GM23248 (cell line): ENCODE data around the gene ASPRV1. TPM values are rescaled to one million over a fixed set of nuclear protein-coding genes. Genes with fewer than 3 reads are reported as not detected.

Experiments
- DNase-seq: peaks from one replicate; pipeline ENCODE4 v3.0.0-alpha.2; 2015
- H2AFZ ChIP-seq: fragments of 200-600 bp; sonication (generic); 2 replicates; pipeline ENCODE4 v1.6.1; 2016; ENCODE audit warnings: antibody characterized with exemption
- H3F3A ChIP-seq: fragments of 200-600 bp; sonication (generic); 2 replicates; pipeline ENCODE4 v1.6.1; 2016; ENCODE audit warnings: mild to moderate bottlenecking, antibody characterized with exemption, mixed run types; ENCODE audit not compliant: insufficient read depth
- H3K27ac ChIP-seq: fragments of 200-600 bp; sonication (generic); 2 replicates; pipeline ENCODE4 v1.5.1; 2016; ENCODE audit warnings: mild to moderate bottlenecking
- H3K27me3 ChIP-seq: fragments of 200-600 bp; sonication (generic); replicated peaks from 2 replicates; pipeline ENCODE4 v1.6.1; 2016; ENCODE audit warnings: mild to moderate bottlenecking; ENCODE audit not compliant: insufficient read depth
- H3K36me3 ChIP-seq: fragments of 200-600 bp; sonication (generic); 2 replicates; pipeline ENCODE4 v1.6.1; 2016; ENCODE audit warnings: low read depth, mild to moderate bottlenecking
- H3K4me1 ChIP-seq: fragments of 200-600 bp; sonication (generic); 2 replicates; pipeline ENCODE4 v1.6.1; 2016; ENCODE audit warnings: mild to moderate bottlenecking; ENCODE audit not compliant: insufficient read depth
- H3K4me2 ChIP-seq: fragments of 200-600 bp; sonication (generic); one replicate; pipeline ENCODE4 v1.6.1; 2016; ENCODE audit warnings: mild to moderate bottlenecking; ENCODE audit not compliant: unreplicated experiment
- H3K4me3 ChIP-seq: fragments of 200-600 bp; sonication (generic); 2 replicates; pipeline ENCODE4 v1.5.1; 2016; ENCODE audit warnings: mild to moderate bottlenecking
- H3K79me2 ChIP-seq: fragments of 200-600 bp; sonication (generic); 2 replicates; pipeline ENCODE4 v1.6.1; 2016; ENCODE audit warnings: mild to moderate bottlenecking; ENCODE audit not compliant: insufficient read depth
- H3K9ac ChIP-seq: fragments of 200-600 bp; sonication (generic); 2 replicates; pipeline ENCODE4 v1.6.1; 2016; ENCODE audit warnings: mild to moderate bottlenecking
- H3K9me2 ChIP-seq: fragments of 200-600 bp; sonication (generic); 2 replicates; pipeline ENCODE4 v1.6.1; 2016; ENCODE audit warnings: mixed run types, mild to moderate bottlenecking, moderate library complexity; ENCODE audit not compliant: insufficient read depth
- H3K9me3 ChIP-seq: fragments of 200-600 bp; sonication (generic); one replicate; pipeline ENCODE4 v1.6.1; 2017; ENCODE audit warnings: low read depth
- H4K20me1 ChIP-seq: fragments of 200-600 bp; sonication (generic); 2 replicates; pipeline ENCODE4 v1.6.0; 2016; ENCODE audit not compliant: insufficient read depth
- EZH2 ChIP-seq: fragments of 200-600 bp; sonication (generic); IDR thresholded peaks from 2 replicates; pipeline ENCODE4 v1.6.1; 2018; ENCODE audit warnings: antibody characterized with exemption, mild to moderate bottlenecking; ENCODE audit not compliant: insufficient read depth, poor library complexity, severe bottlenecking
- EZH2phosphoT487 ChIP-seq: fragments of 200-600 bp; sonication (generic); IDR thresholded peaks from 2 replicates; pipeline ENCODE4 v1.6.1; 2018; ENCODE audit warnings: antibody characterized with exemption, moderate library complexity, mild to moderate bottlenecking, low read depth; ENCODE audit not compliant: insufficient read depth
- WGBS, 2 experiments: methylation state at CpG; one replicate each; pipeline ENCODE4 v1.1.6; 2015 to 2017; ENCODE audit warnings: low lambda C conversion rate in 2 of 2, low coverage in 1 of 2; ENCODE audit errors: missing lambda C conversion rate in 2 of 2; 5-methylcytosine and 5-hydroxymethylcytosine counted together
- in situ Hi-C: fragments of 300-500 bp; cut with MboI; formaldehyde crosslinking; loops from 2 replicates; pipeline ENCODE4 v1.15.0; 2020
- polyA plus RNA-seq: library from polyadenylated mRNA; unstranded; fragments of >200 nt; fragmentation: Nextera tagmentation; extraction: Ambion mirVana; gene quantifications from 2 replicates; pipeline ENCODE4 v1.2.1, GENCODE V29; 2016
- total RNA-seq: library from RNA; depleted of rRNA; stranded (reverse); fragments of >200 nt; shearing (Covaris generic); gene quantifications from 2 replicates; pipeline ENCODE4 v1.2.3, GENCODE V29; 2014

ASPRV1 gene
- total and polyA plus RNA-seq, 2 experiments from 2014 or later, result 0.24 to 0.86 TPM

DNA sequence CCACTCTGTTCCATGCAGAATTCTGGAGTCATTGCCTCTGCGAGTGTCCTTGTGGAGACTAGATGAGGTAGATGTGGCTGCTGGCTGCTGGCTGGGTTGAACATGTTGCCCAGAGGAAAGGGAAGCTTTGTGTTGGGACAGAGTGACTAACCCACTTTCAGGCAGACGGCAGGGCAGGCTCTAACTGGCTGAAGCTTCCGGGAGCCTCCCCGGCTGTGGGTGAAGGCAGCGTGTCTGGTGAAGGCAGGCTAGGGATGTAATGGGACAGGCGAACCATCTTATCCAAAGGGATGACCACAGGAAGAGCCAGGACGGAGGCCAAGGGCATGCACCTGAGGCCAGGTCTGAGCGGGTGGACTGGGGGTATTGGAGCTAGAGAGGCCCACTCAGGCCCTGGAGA lies 16.0 kb downstream of the ASPRV1 start:
- Histone ChIP-seq H3K27me3 (no peaks in the 10 kb centered on the region), H2AFZ (no peak overlapping the region), H3K36me3 (peaks cover 13% of the 10 kb centered on the region; the same call in 1 of the 2 replicates), H3K9ac (no peak overlapping the region), H4K20me1 (no peaks in the 10 kb centered on the region), H3K9me3 (no peaks in the 10 kb centered on the region), H3K4me1 (peaks cover 14% of the 10 kb centered on the region), H3K79me2 (no peaks in the 10 kb centered on the region), H3K9me2 (no peaks in the 10 kb centered on the region), H3K27ac (no peak overlapping the region), H3K4me2 (no peak overlapping the region), H3F3A (peaks cover 13% of the 10 kb centered on the region; the same call in 1 of the 2 replicates), H3K4me3 (no peak overlapping the region)
- 66 to 71% methylated on average over 8 of the region's 8 CpGs for WGBS, 2 experiments
- peak; percentile 62 for DNase-seq
- TF ChIP-seq EZH2phosphoT487 (no peak), EZH2 (no peak)
- in situ Hi-C loops, result no loop called here

DNA sequence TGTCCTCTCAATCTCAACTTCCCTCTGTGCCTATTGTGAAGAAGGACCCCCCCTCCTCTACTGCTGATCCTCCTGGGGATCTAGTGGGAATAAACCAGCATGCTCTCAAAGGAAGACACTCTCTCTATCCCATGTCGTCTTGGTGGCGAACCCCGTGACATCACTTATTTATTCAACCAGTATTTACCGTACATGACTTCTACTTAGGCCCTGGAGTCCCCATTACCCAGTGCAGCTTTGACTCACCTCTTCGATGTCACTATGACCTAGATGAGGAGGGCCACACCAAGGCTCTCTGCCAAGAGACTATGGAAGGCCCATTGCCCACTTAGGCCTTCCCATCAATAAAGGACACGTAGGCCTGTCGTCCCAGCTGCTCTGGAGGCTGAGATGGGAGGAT lies 16.7 kb downstream of the ASPRV1 start:
- H2AFZ ChIP-seq, result no peak overlapping the region
- in situ Hi-C loops, result no loop called here

DNA sequence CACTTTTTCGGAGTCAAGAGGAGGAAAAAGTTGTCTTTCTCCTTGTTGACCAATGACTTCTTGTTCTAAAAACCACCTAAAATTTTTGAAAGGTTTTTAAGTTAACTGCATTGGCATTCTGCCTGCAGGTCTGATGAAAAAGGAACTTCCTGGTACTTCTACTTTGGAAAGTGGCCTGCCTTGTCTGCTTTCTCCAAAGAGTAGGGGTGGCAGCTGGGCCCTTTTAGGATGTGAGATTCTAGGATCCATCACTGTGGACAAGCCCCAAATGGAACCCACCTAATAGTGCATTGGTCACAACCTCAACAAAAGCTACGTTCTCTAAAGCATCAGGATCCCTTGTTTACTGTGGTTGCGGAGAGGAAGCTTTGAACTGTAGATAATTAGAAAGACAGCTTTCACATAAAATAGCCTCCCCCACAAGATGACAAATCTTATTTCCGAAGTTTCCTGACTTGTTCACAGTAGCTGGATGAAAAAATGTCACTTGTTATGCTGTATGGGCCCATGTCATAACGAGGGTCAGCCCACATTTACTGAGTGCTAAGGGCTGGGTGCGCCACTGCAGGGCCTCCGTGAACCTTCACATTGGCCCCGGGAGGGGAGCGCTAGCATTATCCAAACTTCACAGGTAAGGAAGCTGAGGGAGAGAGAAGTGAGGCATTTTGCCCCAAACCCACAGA lies 17.4 kb downstream of the ASPRV1 start:
- WGBS, 2 experiments, result 86 to 89% methylated on average over 9 of the region's 9 CpGs
- no peak overlapping the region for H3K4me2 ChIP-seq
- no peaks in the 10 kb centered on the region for H4K20me1 ChIP-seq
- no peak overlapping the region for H2AFZ ChIP-seq
- H3K9ac ChIP-seq, result no peak overlapping the region
- no peak overlapping the region for H3K4me3 ChIP-seq
- H3F3A ChIP-seq, result peaks cover 13% of the 10 kb centered on the region; the same call in 1 of the 2 replicates
- H3K27me3 ChIP-seq, result no peaks in the 10 kb centered on the region
- in situ Hi-C loops, result no loop called here
- H3K79me2 ChIP-seq, result no peaks in the 10 kb centered on the region
- no peaks in the 10 kb centered on the region for H3K9me2 ChIP-seq
- TF ChIP-seq EZH2, result no peak
- TF ChIP-seq EZH2phosphoT487, result no peak
- H3K36me3 ChIP-seq, result peaks cover 15% of the 10 kb centered on the region; the same call in 1 of the 2 replicates
- H3K4me1 ChIP-seq, result peaks cover 14% of the 10 kb centered on the region
- H3K27ac ChIP-seq, result no peak overlapping the region
- no peak for DNase-seq
- no peaks in the 10 kb centered on the region for H3K9me3 ChIP-seq

More for the DNA sequence above, 16.7 kb downstream of the ASPRV1 start:
- H3F3A ChIP-seq, result peaks cover 13% of the 10 kb centered on the region; the same call in 1 of the 2 replicates
- H3K4me2 ChIP-seq, result no peak overlapping the region
- H3K4me3 ChIP-seq, result no peak overlapping the region
- H3K9me2 ChIP-seq, result no peaks in the 10 kb centered on the region
- no peaks in the 10 kb centered on the region for H3K79me2 ChIP-seq
- H3K27ac ChIP-seq, result no peak overlapping the region
- WGBS, 2 experiments, result 98% methylated on average over 7 of the region's 7 CpGs
- H3K9me3 ChIP-seq, result no peaks in the 10 kb centered on the region
- H4K20me1 ChIP-seq, result no peaks in the 10 kb centered on the region
- TF ChIP-seq EZH2, result no peak
- TF ChIP-seq EZH2phosphoT487, result no peak
- no peak overlapping the region for H3K9ac ChIP-seq
- H3K27me3 ChIP-seq, result no peaks in the 10 kb centered on the region
- DNase-seq, result no peak
- peaks cover 13% of the 10 kb centered on the region; the same call in 1 of the 2 replicates for H3K36me3 ChIP-seq
- peaks cover 14% of the 10 kb centered on the region for H3K4me1 ChIP-seq

DNA sequence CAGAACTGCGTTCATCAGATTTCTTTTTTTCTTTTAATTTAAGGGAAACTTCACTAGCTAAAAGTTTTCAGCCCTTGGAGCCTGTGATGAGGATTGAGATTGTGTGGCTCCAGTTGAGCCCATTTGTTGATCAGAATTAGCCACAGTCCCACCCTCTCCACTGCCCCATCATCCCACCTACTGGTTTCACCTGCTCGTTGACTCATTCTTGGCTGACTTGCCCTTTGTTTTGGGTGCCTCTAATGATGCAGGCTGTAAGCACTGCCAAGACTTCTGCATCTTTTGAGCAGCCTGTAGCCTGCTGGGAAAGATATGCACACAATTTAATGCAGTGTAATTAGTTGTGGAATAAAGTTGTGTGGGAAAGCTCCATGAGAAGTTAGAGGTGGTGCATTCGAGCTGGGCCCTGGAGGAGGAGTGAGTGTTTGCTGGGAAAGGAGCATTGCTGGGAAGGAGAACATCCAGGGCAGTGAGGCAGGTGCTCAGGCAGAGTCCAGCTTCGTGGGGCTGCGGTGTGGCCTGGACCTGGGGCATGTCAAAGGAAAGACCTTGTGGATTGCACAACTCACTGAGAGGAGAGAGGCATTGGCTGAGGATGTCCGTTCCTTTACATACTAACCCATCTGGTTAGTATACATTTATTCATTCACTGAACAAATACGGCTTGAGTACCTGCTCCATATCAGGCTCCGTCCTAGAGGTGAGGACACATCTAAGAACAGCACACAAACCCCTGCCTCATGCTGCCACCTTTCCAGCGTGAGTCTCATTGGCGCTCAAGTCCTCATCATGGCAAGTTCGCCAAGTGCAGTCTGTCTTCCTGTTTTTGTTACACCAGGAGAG lies 18.2 kb downstream of the ASPRV1 start:
- no peaks in the 10 kb centered on the region for H3K27me3 ChIP-seq
- no peak overlapping the region for H2AFZ ChIP-seq
- 87 to 91% methylated on average over 11 of the region's 11 CpGs for WGBS, 2 experiments
- in situ Hi-C loops, result no loop called here
- no peaks in the 10 kb centered on the region for H4K20me1 ChIP-seq
- H3K4me3 ChIP-seq, result no peak overlapping the region
- H3K9me3 ChIP-seq, result no peaks in the 10 kb centered on the region
- no peaks in the 10 kb centered on the region for H3K9me2 ChIP-seq
- no peak for TF ChIP-seq EZH2phosphoT487
- no peak for TF ChIP-seq EZH2
- H3K79me2 ChIP-seq, result no peaks in the 10 kb centered on the region
- no peak overlapping the region for H3K27ac ChIP-seq
- H3K4me1 ChIP-seq, result peaks cover 14% of the 10 kb centered on the region
- peaks cover 13% of the 10 kb centered on the region; the same call in 1 of the 2 replicates for H3F3A ChIP-seq
- H3K4me2 ChIP-seq, result no peak overlapping the region
- H3K36me3 ChIP-seq, result peaks cover 18% of the 10 kb centered on the region; the same call in 1 of the 2 replicates
- no peak overlapping the region for H3K9ac ChIP-seq
- DNase-seq, result no peak
